A673 (cell line): Measurements from ENCODE around the gene ACSL3. TPM values are rescaled to one million over a fixed set of nuclear protein-coding genes. Genes with fewer than 3 reads are reported as not detected.

Experiments
- BruUV-seq: library from RNA; stranded (reverse); fragments of 400-500 nt; replicated peaks from 2 replicates; lab custom pipeline; 2021; lab: Mats Ljungman, UMichigan
- CTCF ChIA-PET: fragments of 300-600 bp; sonication (Branson Sonifier 250); formaldehyde crosslinking; loops from one replicate; lab custom pipeline; 2022; ENCODE audit warnings: antibody characterized with exemption; lab: Charles Lee
- POLR2A ChIA-PET: fragments of 300-600 bp; sonication (Branson Sonifier 250); formaldehyde crosslinking; loops from one replicate; lab custom pipeline; 2022; ENCODE audit warnings: antibody characterized with exemption; ENCODE audit not compliant: low non-redundant PET; lab: Charles Lee
- DNase-seq: peaks from one replicate; pipeline ENCODE4 v3.0.0-alpha.2; 2015; ENCODE audit warnings: low spot score
- H3K27ac ChIP-seq: fragments of 200-600 bp; sonication (generic); 2 replicates; pipeline ENCODE4 v1.5.1; 2016; ENCODE audit warnings: mixed run types, low read depth, mild to moderate bottlenecking, mixed read lengths, antibody characterized with exemption, low read length; ENCODE audit not compliant: poor library complexity, severe bottlenecking
- H3K27me3 ChIP-seq: fragments of 200-600 bp; sonication (generic); replicated peaks from 2 replicates; pipeline ENCODE4 v1.6.1; 2017; ENCODE audit warnings: mixed run types, low read depth, mild to moderate bottlenecking, mixed read lengths, antibody characterized with exemption, low read length; ENCODE audit not compliant: insufficient read depth, poor library complexity
- H3K36me3 ChIP-seq: fragments of 200-600 bp; sonication (generic); 2 replicates; pipeline ENCODE4 v1.6.1; 2016; ENCODE audit warnings: mixed run types, mild to moderate bottlenecking, mixed read lengths, antibody characterized with exemption, low read length; ENCODE audit not compliant: insufficient read depth, poor library complexity, severe bottlenecking
- H3K4me1 ChIP-seq: fragments of 200-600 bp; sonication (generic); 2 replicates; pipeline ENCODE4 v1.6.1; 2017; ENCODE audit warnings: mixed run types, mild to moderate bottlenecking, mixed read lengths, antibody characterized with exemption, low read length; ENCODE audit not compliant: insufficient read depth, poor library complexity, severe bottlenecking
- H3K4me3 ChIP-seq: fragments of 200-600 bp; sonication (generic); 2 replicates; pipeline ENCODE4 v1.5.1; 2016; ENCODE audit warnings: low read depth, mixed run types, mild to moderate bottlenecking, mixed read lengths, low read length; ENCODE audit not compliant: poor library complexity, severe bottlenecking
- H3K9me3 ChIP-seq: fragments of 200-600 bp; sonication (generic); 2 replicates; pipeline ENCODE4 v1.6.1; 2016; ENCODE audit warnings: mixed run types, low read depth, mild to moderate bottlenecking, mixed read lengths, antibody characterized with exemption, low read length; ENCODE audit not compliant: poor library complexity, severe bottlenecking
- CTCF ChIP-seq: fragments of 300-800, 200-600 bp; sonication (generic); conservative IDR thresholded peaks from 2 replicates; pipeline ENCODE4 v1.5.1; 2017; ENCODE audit warnings: low read depth, mild to moderate bottlenecking, antibody characterized with exemption, low read length, moderate library complexity, mixed read lengths
- EZH2 ChIP-seq: fragments of 200-600 bp; sonication (generic); IDR thresholded peaks from 2 replicates; pipeline ENCODE4 v1.6.1; 2017; ENCODE audit warnings: borderline replicate concordance, low read depth, mild to moderate bottlenecking, mixed read lengths, antibody characterized with exemption, low read length; ENCODE audit not compliant: poor library complexity, severe bottlenecking
- intact Hi-C: fragments of 100-400 bp; cut with micrococcal nuclease; formaldehyde crosslinking; loops from one replicate; pipeline ENCODE4 v1.10.0; 2022; ENCODE audit not compliant: unreplicated experiment
- total RNA-seq: library from RNA; stranded (reverse); gene quantifications from 2 replicates; pipeline ENCODE4 v1.2.3, GENCODE V29; 2021

ACSL3 gene
- total RNA-seq, 1 experiment from 2014 or later: 163 TPM

- H3K9me3 ChIP-seq: no peaks in the 10 kb centered on the region
- TF ChIP-seq EZH2 (no peak), CTCF (no peak)
- no TSS peak for BruUV-seq
- POLR2A ChIA-PET: no interaction called here
- peaks cover 27% of the 10 kb centered on the region for H3K4me1 ChIP-seq
- CTCF ChIA-PET: no interaction called here
- no peak overlapping the region for H3K4me3 ChIP-seq
- H3K27ac ChIP-seq: no peak overlapping the region
- intact Hi-C loops: no loop called here
- no peaks in the 10 kb centered on the region for H3K36me3 ChIP-seq
- no peaks in the 10 kb centered on the region for H3K27me3 ChIP-seq
- DNase-seq: no peak
Measured at GRCh38 chr2:222872551-222872950, 11.7 kb downstream of the ACSL3 start.

DNA sequence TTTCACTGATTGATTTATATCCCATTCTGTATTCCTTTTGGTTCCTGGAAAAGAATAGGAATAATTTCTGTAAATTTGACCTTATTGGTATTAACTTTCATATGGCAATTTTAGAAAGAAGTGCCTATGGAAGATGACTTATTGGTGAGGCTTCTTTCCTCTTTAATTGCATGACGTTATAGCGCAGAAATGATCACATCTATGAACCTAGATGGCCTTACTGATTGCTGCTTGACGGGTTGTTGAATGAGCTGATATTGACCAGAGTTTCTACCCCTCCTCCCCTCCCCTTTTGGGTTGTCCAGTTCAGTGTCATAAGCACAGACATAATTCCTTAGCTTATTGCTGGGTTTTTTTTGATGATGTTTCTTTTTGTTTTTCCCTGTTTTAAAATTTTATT lies 14.6 kb downstream of the ACSL3 start:
- H3K36me3 ChIP-seq: no peaks in the 10 kb centered on the region
- no peaks in the 10 kb centered on the region for H3K9me3 ChIP-seq
- POLR2A ChIA-PET: no interaction called here
- H3K27ac ChIP-seq: no peak overlapping the region
- no peak for TF ChIP-seq CTCF
- no peak for TF ChIP-seq EZH2
- peaks cover 38% of the 10 kb centered on the region for H3K4me1 ChIP-seq
- BruUV-seq: no TSS peak
- no peaks in the 10 kb centered on the region for H3K27me3 ChIP-seq
- no peak for DNase-seq
- intact Hi-C loops: no loop called here
- CTCF ChIA-PET: no interaction called here
- no peak overlapping the region for H3K4me3 ChIP-seq

DNA sequence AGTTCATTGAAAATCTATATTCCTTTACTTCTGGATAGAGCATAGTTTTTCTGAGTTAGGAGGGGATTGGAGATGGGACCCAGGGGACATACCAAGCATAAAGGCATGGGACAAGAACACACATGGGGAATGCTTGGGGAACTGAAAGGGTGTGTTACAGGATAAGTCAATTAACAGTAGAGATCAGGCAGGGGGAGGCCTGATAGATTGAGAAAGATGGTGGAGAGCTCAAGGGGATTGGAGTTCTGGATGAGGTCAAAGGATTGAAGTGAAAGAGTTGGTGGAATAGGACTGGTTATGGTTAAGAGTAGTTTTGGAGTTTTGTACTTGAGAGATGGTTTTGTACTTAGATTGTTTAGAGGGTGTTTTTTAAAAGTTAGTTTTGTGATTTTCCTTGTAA lies 16.1 kb downstream of the ACSL3 start:
- no peaks in the 10 kb centered on the region for H3K27me3 ChIP-seq
- no peak for DNase-seq
- BruUV-seq: no TSS peak
- no peaks in the 10 kb centered on the region for H3K36me3 ChIP-seq
- ChIA-PET POLR2A (no interaction called here), CTCF (no interaction called here)
- peak overlapping the region; percentile 11 for H3K27ac ChIP-seq
- intact Hi-C loops: no loop called here
- H3K4me1 ChIP-seq: peaks cover 34% of the 10 kb centered on the region
- H3K9me3 ChIP-seq: no peaks in the 10 kb centered on the region
- TF ChIP-seq EZH2 (no peak), CTCF (no peak)
- no peak overlapping the region for H3K4me3 ChIP-seq
